B cell (primary cell): ENCODE measurements around the gene COL11A2. TPM values are rescaled to one million over a fixed set of nuclear protein-coding genes. Genes with fewer than 3 reads are reported as not detected.

Experiments used
- ATAC-seq: fragments of 200-7000 bp; cut with Tn5 transposase; one replicate; pipeline ENCODE4 v1.10.0; 2021; ENCODE audit warnings: low read depth, mild to moderate bottlenecking, moderate number of reproducible peaks, moderate library complexity
- CTCF ChIA-PET: fragments of 350-600 bp; sonication (Branson Sonifier 250); formaldehyde crosslinking; loops from one replicate; lab custom pipeline; 2021; ENCODE audit warnings: antibody characterized with exemption, inconsistent platforms; lab: Charles Lee
- POLR2A ChIA-PET: fragments of 350-600 bp; sonication (Branson Sonifier 250); formaldehyde crosslinking; loops from one replicate; lab custom pipeline; 2021; ENCODE audit warnings: antibody characterized with exemption; lab: Charles Lee
- DNase-seq: peaks from one replicate; pipeline ENCODE4 v3.0.0; 2013
- H2AFZ ChIP-seq: 2 replicates; pipeline ENCODE4 v1.6.1; 2012; ENCODE audit warnings: mild to moderate bottlenecking, low read depth, low read length; ENCODE audit not compliant: insufficient read depth, poor library complexity, severe bottlenecking
- H3K27ac ChIP-seq, 2 donors: 1 replicate in 1 of 2; 2 replicates in 1 of 2; pipeline ENCODE4 v1.5.1; 2012 to 2013; ENCODE audit warnings: low read length in 2 of 2, mild to moderate bottlenecking in 2 of 2, moderate library complexity in 1 of 2
- H3K27me3 ChIP-seq, 4 experiments: fragments of 200-600 bp in 1 of 4; sonication (generic) in 1 of 4; replicated peaks in 1 of 4; 1 replicate in 2 of 4; 2 replicates in 2 of 4; pipeline versions ENCODE4 v1.6.1 to v1.7.0; 2013 to 2016; ENCODE audit warnings: low read length in 3 of 4, mild to moderate bottlenecking in 2 of 4, mixed read lengths in 1 of 4, moderate library complexity in 1 of 4; ENCODE audit not compliant: insufficient read depth in 4 of 4, control insufficient read depth in 3 of 4; ENCODE audit errors: control extremely low read depth in 1 of 4
- H3K36me3 ChIP-seq, 2 experiments: replicated peaks in 1 of 2; 1 replicate in 1 of 2; 2 replicates in 1 of 2; pipeline versions ENCODE4 v1.6.1 to v1.7.1; 2013; ENCODE audit warnings: low read length in 1 of 2; ENCODE audit not compliant: insufficient read depth in 2 of 2, control insufficient read depth in 1 of 2; ENCODE audit errors: control extremely low read depth in 1 of 2, extremely low read depth in 1 of 2
- H3K4me1 ChIP-seq, 2 donors: fragments of 200-600 bp in 1 of 2; sonication (generic) in 1 of 2; 1 replicate in 1 of 2; 2 replicates in 1 of 2; pipeline versions ENCODE4 v1.5.1 to v1.6.1; 2013 to 2017; ENCODE audit warnings: low read length in 2 of 2; ENCODE audit not compliant: control insufficient read depth in 2 of 2, insufficient read depth in 2 of 2
- H3K4me2 ChIP-seq: replicated peaks from 2 replicates; pipeline ENCODE3; 2012; ENCODE audit warnings: mild to moderate bottlenecking, low read depth, low read length; ENCODE audit not compliant: poor library complexity, severe bottlenecking
- H3K4me3 ChIP-seq, 5 experiments: fragments of 200-600 bp in 1 of 5; sonication (generic) in 1 of 5; 1 replicate in 3 of 5; 2 replicates in 2 of 5; pipeline versions ENCODE4 v1.5.1 to v1.7.0; 2011 to 2016; ENCODE audit warnings: low read length in 4 of 5, mild to moderate bottlenecking in 4 of 5, low read depth in 2 of 5, control low read depth in 1 of 5, moderate library complexity in 1 of 5; ENCODE audit not compliant: insufficient read depth in 1 of 5; ENCODE audit errors: control extremely low read depth in 1 of 5, extremely low read depth in 1 of 5
- H3K79me2 ChIP-seq: fragments of 200-600 bp; sonication (generic); one replicate; pipeline ENCODE4 v1.6.0; 2016; ENCODE audit warnings: low read length; ENCODE audit not compliant: control insufficient read depth, insufficient read depth
- H3K9ac ChIP-seq: fragments of 200-600 bp; sonication (generic); 2 replicates; pipeline ENCODE4 v1.6.1; 2017; ENCODE audit warnings: mild to moderate bottlenecking, low read length, moderate library complexity
- H3K9me3 ChIP-seq, 3 donors: one replicate each; pipeline versions ENCODE4 v1.6.1 to v1.7.1; 2013; ENCODE audit warnings: low read length in 2 of 3; ENCODE audit not compliant: control insufficient read depth in 2 of 3, insufficient read depth in 1 of 3; ENCODE audit errors: control extremely low read depth in 1 of 3
- H4K20me1 ChIP-seq: 2 replicates; pipeline ENCODE4 v1.6.0; 2012; ENCODE audit warnings: mild to moderate bottlenecking, low read length; ENCODE audit not compliant: insufficient read depth, control insufficient read depth, poor library complexity, severe bottlenecking
- H3K27ac Mint-ChIP-seq: one replicate; pipeline ENCODE4 v1.8.0; 2021; ENCODE audit warnings: mixed read lengths
- H3K27me3 Mint-ChIP-seq: one replicate; pipeline ENCODE4 v1.8.0; 2021; ENCODE audit warnings: mixed read lengths
- H3K4me1 Mint-ChIP-seq: one replicate; pipeline ENCODE4 v1.8.0; 2021; ENCODE audit warnings: mixed read lengths
- H3K4me3 Mint-ChIP-seq: one replicate; pipeline ENCODE4 v1.8.0; 2021; ENCODE audit warnings: mixed read lengths
- H3K9me3 Mint-ChIP-seq: one replicate; pipeline ENCODE4 v1.8.0; 2022; ENCODE audit warnings: mixed read lengths; ENCODE audit not compliant: insufficient read depth
- EZH2 ChIP-seq: IDR thresholded peaks from 2 replicates; pipeline ENCODE4 v1.6.1; 2012; ENCODE audit warnings: borderline replicate concordance, low read depth, mild to moderate bottlenecking, moderate library complexity, low read length; ENCODE audit not compliant: insufficient read depth, poor library complexity, severe bottlenecking
- WGBS: methylation state at CpG from one replicate; pipeline ENCODE4 v1.1.5; 2013; ENCODE audit warnings: missing lambda C conversion rate; ENCODE audit not compliant: insufficient coverage; 5-methylcytosine and 5-hydroxymethylcytosine counted together
- intact Hi-C: fragments of 100-400 bp; cut with micrococcal nuclease; formaldehyde crosslinking; loops from one replicate; pipeline ENCODE4 v1.10.0; 2022
- polyA plus RNA-seq: library from polyadenylated mRNA; depleted of rRNA; stranded (reverse); fragments of >200 nt; gene quantifications from 2 replicates; pipeline ENCODE4 v1.2.3, GENCODE V29; 2012
- total RNA-seq, 2 donors: library from RNA; stranded (reverse); fragments of 120-200 nt in 1 of 2; gene quantifications; 1 replicate in 1 of 2; 2 replicates in 1 of 2; pipeline versions ENCODE4 v1.2.3 to v1.2.4, GENCODE V29; 2013 to 2022
- TF ChIP-seq, protein P1 (sequence below): fragments of 200-600 bp; IDR thresholded peaks from one replicate; pipeline ENCODE4 v1.8.0; 2022; ENCODE audit warnings: antibody characterized with exemption, mild to moderate bottlenecking

The COL11A2 gene
- total and polyA plus RNA-seq, 2 donors (not counting 1 experiment from before 2014, with no cell fraction given): 0.39 to 0.82 TPM

- H3K27me3 Mint-ChIP-seq: no peaks in the 10 kb centered on the region
Measured at GRCh38 chr6:33136310-33136900, 55.9 kb downstream of the COL11A2 start.

GRCh38 chr6:33132081-33132524, 60.2 kb downstream of the COL11A2 start:
- H3K4me3 ChIP-seq: no peak overlapping the region
- H3K4me2 ChIP-seq: no peak overlapping the region
- Mint-ChIP-seq H3K27me3 (no peaks in the 10 kb centered on the region), H3K9me3 (no peaks in the 10 kb centered on the region), H3K4me1 (no peaks in the 10 kb centered on the region), H3K27ac (no peak overlapping the region), H3K4me3 (no peak overlapping the region)
- H3K79me2 ChIP-seq: no peaks in the 10 kb centered on the region
- H2AFZ ChIP-seq: no peak overlapping the region
- ChIA-PET CTCF (interaction anchor here (1.0 to 1.6 kb wide), 2 partner anchors 13 to 16 kb away, joined by 4 to 5 read pairs; no protein-coding TSS in a partner anchor), POLR2A (no interaction called here)
- WGBS: 35% methylated on average over 3 of the region's 8 CpGs
- ATAC-seq (no peak), DNase-seq (no peak)
- H3K27ac ChIP-seq: no peak overlapping the region
- H3K36me3 ChIP-seq: peaks cover 0 to 9% of the 10 kb centered on the region in 2 experiments
- no peak overlapping the region for H3K9ac ChIP-seq
- no peaks in the 10 kb centered on the region for H4K20me1 ChIP-seq
- intact Hi-C loops: no loop called here
- no peaks in the 10 kb centered on the region for H3K9me3 ChIP-seq
- TF ChIP-seq, protein P1, sequence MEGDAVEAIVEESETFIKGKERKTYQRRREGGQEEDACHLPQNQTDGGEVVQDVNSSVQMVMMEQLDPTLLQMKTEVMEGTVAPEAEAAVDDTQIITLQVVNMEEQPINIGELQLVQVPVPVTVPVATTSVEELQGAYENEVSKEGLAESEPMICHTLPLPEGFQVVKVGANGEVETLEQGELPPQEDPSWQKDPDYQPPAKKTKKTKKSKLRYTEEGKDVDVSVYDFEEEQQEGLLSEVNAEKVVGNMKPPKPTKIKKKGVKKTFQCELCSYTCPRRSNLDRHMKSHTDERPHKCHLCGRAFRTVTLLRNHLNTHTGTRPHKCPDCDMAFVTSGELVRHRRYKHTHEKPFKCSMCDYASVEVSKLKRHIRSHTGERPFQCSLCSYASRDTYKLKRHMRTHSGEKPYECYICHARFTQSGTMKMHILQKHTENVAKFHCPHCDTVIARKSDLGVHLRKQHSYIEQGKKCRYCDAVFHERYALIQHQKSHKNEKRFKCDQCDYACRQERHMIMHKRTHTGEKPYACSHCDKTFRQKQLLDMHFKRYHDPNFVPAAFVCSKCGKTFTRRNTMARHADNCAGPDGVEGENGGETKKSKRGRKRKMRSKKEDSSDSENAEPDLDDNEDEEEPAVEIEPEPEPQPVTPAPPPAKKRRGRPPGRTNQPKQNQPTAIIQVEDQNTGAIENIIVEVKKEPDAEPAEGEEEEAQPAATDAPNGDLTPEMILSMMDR: no peak
- no peak for TF ChIP-seq EZH2
- peaks cover 0 to 9% of the 10 kb centered on the region in 2 donors for H3K4me1 ChIP-seq
- H3K27me3 ChIP-seq: no peaks in the 10 kb centered on the region

More at GRCh38 chr6:33136310-33136900, 55.9 kb downstream of the COL11A2 start:
- TF ChIP-seq EZH2: no peak
- TF ChIP-seq, protein P1: no peak
- WGBS: 0% methylated on average over 2 of the region's 4 CpGs
- peaks cover 0 to 2% of the 10 kb centered on the region in 2 donors for H3K4me1 ChIP-seq
- H3K9me3 Mint-ChIP-seq: no peaks in the 10 kb centered on the region
- ChIA-PET POLR2A (no interaction called here), CTCF (interaction anchor here (0.6 to 4.6 kb wide), 7 partner anchors 9 to 152 kb away, joined by 3 to 38 read pairs (median 4); no protein-coding TSS in a partner anchor)
- no peak overlapping the region for H3K4me2 ChIP-seq
- no peak for ATAC-seq
- no peaks in the 10 kb centered on the region for H4K20me1 ChIP-seq
- H2AFZ ChIP-seq: no peak overlapping the region
- H3K9me3 ChIP-seq: no peaks in the 10 kb centered on the region
- intact Hi-C loops: no loop called here
- peaks cover 8% of the 10 kb centered on the region for H3K4me1 Mint-ChIP-seq
- H3K36me3 ChIP-seq: no peaks in the 10 kb centered on the region
- no peak overlapping the region for H3K27ac ChIP-seq
- no peaks in the 10 kb centered on the region for H3K27me3 ChIP-seq
- DNase-seq: no peak
- H3K4me3 Mint-ChIP-seq: no peak overlapping the region
- H3K79me2 ChIP-seq: no peaks in the 10 kb centered on the region
- no peak overlapping the region for H3K9ac ChIP-seq
- no peak overlapping the region for H3K4me3 ChIP-seq
- no peak overlapping the region for H3K27ac Mint-ChIP-seq
